Left renal pelvis (tissue), 4 donors: ENCODE measurements around the gene AAK1. TPM values are rescaled to one million over a fixed set of nuclear protein-coding genes. Genes with fewer than 3 reads are reported as not detected.
"Not testable (repeated sequence)": the region's sequence is repeated elsewhere in the genome, so short reads cannot be mapped to it uniquely, and the experiment has no call there.

ENCODE experiments used
- DNase-seq, 4 donors: peaks; one replicate each; pipeline ENCODE4 v3.0.0-alpha.2; 2013; ENCODE audit warnings: low read depth in 4 of 4, low spot score in 3 of 4
- polyA plus RNA-seq, 4 donors: library from polyadenylated mRNA; unstranded; fragments of 120-200 nt; gene quantifications; one replicate each; pipeline ENCODE4 v1.2.1, GENCODE V29; 2013; ENCODE audit not compliant: insufficient read length in 4 of 4

The AAK1 gene
- polyA plus RNA-seq: 10 to 100 TPM; 17.5 to 25.5 (median 23.5) TPM

DNA sequence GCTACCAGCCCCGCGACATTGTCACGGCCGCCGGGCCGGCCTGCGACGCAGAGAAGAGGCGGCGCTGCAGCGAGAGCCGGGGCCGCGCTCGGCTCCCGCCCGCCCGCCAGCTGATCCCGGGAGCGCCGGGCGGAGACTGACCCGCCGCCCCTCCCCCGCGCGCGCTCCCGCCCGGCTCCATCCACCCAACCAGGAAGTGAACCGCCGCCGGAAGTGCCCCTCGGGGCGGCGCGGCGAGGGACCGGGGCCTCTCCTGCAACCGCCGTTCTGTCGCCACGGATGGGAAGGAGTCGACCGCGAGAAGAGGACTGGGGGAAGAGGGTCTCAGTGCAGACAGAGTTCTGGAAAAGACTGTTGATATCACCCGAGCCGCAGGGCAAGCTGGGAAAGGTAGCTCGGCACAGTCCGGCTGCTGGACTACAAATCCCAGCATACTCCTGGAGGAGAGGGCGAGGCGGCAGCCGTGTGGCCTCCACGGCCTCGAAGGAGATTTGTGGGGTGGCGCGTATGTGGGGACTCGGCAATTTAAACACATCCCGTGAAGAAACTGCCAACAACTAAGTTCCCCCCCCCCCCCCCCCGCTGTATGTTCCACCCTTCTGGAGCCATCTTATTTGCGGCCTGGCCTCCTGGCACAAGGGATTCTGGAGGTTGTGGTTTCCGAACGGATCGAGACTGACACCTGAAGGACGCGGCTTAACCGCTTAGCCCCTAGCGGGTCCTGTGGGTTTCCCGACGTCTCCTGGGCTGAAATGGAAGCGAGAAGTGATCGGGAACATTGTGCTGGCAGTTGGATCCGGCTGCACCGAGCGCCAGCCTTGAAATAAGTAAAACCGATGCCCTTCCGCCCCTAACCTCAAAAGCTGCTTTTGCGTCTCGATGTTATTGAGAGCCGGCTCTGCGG, at the start of gene AAK1:
AAK1 (minus strand) TSS at position 138 of the 904 bp plus-strand sequence. CDS start 699 bp downstream, outside the sequence.
- DNase-seq: peak; percentile 82 to 87 (median 85)

DNA sequence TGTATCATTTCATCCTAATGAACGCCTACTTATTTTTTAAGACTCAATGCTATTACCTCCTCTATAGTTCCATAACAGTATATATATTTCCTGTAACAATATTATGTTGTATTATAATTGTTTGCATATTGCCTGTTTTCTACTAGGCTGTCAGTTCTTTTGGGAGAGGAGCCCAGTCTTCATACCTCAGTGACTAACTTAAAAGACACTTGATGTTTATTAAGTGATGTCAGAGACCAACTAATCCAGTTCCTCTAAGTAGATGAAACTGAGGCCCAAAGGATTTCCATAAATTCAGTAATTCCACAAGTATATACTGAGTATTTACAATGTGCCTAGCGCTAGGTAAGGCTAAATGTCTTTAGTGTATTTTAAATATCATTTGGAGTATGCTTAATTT, 48.9 kb upstream of the AAK1 start:
- DNase-seq: no peak

DNA sequence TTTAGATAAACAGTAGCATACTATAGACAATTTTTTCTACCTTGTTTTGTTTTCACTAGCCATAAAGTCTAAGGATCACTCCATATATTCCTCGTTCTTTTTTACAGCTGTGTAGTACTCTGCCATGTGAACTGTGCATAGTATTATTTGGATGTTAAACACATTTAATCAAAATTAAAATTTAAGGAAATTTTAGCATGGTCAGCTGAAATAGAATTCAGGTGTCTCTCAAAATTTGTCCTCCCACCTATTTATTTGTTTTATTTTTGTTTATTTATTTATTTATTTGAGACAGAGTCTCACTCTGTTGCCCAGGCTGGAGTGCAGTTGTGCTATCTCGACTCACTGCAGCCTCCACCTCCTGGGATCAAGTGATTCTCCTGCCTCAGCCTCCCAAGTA, 46.4 kb upstream of the AAK1 start:
- no peak for DNase-seq

DNA sequence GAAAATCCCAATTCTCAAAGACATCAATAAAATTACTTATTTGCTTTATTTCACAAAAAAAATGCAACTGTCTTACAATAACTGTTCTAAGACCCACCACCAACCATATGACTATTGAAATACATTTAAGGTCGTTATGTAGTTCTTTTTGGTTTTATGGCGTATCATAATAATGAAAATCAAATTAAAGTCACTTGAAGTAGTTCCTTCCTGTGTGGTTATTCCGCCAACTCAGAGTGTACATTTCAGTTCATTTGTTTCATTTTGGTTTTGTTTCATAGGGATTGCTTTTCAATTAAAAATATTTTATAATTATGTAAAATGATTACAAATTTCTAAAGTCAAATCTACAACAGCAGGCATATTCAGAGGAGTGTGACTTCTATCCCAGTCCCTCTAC, 45.9 kb upstream of the AAK1 start:
- DNase-seq: no peak

DNA sequence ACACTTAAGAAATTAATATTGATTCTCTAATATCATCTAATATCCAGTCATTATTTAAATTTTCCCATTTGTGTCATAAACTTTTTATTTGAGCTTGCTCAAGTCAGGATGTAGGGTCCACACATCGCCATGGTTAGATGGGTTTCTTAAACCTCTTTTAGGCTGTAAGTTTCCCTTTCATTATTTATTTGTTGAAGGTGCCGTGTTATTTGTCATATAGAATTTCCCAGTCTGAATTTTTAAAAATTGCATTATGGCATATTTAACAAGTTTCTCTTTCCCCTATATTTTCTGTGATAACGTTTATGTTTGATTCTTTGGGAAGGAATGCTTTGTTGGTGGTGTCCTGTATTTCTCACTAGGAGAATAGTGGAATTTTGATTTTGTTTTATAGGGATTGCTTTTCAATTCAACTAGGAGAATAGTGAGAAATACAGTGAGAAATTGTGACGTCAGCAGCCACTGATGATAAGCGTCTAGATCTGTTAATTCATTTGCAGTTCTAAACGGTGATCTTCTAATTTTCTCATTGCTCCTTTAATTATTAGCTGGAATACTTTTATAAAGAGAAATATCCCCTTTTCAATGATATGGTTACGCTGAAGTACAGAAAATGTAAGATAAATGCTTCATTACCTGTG, 44.6 kb upstream of the AAK1 start:
- DNase-seq: no peak

DNA sequence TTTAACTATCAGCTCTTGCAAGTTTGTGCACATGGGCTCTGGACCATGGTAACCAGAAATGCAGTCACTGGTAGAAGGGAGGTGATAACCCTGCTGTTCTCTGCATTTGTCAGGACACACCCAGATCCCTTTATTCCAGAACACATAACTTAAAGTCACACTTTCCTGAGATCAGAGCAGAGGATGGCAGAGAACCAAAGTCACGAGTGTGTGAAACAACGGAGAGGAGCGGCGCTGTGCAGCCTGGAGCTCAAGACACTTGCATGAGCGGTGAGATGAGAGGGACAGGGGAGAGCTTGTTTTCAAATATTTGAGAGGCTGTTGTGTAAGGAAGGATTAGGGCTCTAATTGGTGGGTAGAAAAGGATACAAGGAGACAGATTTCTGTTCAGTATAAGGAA, 43.3 kb upstream of the AAK1 start:
- no peak for DNase-seq

DNA sequence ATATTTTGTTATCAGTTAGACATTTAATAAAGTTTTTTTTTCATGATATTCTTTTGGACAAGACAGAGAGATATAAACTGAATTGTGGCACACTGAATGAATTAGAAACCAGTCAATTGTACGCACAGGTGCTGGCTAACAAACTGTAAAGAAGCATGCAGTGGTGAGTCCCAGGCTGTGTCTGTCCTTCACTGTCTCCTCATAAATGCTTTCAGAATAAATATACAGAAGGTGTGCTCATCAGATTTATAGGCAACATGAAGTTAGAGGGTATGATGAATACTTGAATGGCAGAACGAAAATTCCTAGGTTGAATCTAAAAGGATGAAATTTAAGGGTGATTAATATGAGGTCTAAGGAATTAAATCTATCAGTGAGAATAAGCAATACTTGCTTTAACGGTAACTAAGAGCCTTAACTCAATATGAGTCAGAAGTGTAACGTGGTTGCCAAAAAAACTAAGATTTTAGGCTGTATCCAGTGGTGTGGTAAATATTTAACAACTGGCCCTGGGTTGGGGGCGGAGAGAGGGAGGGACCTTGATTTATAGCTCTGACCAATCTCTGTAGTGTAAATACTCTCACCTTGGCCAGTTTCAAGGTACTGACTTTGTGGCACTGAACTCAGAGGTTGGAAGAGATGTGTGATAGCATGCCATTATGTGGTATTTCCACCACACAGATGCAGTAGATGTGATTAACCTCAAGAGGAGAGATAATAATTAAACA, 41.9 kb upstream of the AAK1 start:
- DNase-seq: no peak

DNA sequence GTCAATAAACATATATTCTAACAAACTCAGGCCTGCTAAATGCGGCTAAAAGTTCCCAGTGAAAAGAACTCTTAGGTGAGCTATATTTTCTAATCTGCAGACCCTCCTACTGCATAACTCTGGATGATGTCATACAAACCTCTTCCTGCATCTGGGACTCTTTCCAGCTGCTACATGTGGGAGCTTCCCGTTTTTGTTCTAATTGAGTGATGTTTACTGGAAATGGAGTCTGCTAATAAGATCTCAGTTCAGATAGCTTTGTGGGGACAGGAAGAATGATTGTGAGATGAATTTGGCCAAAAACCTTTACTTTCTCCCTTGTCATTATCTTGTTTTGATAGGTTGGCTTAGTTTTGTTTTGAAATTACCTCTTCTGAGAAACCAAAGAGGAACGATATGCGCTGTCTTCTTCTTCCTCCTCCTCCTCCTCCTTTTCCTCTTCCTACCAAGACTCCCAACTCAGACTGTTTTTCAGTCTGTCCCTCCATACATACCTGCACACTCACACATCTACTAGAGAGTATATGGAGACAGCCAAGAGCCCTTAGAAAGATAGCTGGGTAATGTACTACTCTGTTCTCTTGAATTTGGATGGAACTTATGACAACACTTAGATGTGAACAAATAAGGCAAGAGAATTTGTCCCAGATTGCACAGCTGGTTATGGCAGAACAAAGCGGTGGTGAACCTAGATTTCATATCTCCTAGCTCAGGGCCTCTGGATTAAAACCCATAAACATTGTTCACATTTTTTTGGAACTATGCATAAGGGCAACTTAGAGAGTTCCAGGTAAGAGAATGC, 39.8 kb upstream of the AAK1 start:
- DNase-seq: peak; percentile 44 to 67 (median 61)

DNA sequence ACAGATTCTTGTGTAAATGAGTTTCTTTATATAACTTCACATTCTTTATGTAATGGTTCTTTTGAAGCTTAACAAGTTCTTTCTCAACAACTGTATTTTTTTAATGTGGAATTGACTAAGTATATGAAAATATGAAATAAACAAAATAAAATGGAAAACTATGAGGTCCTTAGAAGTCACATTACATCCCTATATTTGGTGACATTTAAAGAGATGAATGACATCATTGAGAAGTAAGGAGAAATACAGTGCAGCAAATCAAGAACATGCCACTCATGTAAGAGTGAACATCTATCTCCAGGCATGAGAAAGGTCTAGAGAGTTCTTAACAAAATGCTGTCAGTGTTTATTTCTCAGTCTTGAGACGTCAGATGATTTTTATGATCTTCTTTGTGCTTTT, 39.0 kb upstream of the AAK1 start:
- DNase-seq: no peak

DNA sequence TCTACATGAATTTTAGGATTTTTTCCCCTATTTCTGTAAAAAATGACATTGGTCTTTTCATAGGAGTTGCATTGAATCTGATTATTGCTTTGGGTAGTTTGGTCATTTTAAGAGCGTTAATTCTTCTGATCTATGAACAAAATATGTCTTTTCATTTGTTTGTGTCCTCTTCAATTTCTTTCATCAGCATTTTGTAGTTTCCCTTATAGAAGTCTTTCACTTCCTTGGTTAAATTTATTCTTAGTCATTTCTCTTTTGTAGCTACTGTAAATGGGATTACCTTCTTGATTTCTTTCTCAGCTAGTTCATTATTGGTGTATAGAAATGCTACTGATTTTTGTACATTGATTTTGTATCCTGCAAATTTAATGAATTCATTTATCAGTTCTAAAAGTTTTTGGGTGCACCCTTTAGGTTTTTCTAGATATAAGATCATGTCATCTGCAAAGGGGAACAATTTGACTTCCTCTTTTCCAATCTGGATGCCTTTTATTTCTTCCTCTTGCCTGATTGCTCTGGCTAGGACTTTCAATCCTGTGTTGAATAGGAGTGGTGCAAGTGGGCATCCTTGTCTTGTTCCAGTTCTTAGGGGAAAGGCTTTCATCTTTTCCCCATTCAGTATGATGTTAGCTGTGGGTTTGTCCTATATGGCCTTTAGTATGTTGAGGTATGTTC, 36.6 kb upstream of the AAK1 start:
- no peak for DNase-seq

DNA sequence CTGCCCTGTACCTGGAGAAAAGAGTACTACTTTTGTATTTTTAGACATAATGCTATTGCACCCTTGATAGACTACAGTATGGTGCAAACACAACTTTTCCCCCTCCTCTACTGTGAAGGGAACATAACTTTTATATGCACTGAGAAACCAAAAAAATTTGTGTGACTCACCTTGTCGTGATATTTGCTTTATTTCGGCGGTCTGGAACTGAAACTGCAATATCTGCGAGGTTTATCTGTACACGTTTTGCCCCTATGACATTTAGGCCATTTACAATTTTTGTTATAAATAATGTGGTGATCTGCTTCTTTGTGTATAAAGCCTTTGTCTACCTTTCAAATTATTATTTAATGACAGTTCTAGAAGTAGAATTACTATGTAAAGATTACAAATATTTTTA, 34.4 kb upstream of the AAK1 start:
- no peak for DNase-seq

DNA sequence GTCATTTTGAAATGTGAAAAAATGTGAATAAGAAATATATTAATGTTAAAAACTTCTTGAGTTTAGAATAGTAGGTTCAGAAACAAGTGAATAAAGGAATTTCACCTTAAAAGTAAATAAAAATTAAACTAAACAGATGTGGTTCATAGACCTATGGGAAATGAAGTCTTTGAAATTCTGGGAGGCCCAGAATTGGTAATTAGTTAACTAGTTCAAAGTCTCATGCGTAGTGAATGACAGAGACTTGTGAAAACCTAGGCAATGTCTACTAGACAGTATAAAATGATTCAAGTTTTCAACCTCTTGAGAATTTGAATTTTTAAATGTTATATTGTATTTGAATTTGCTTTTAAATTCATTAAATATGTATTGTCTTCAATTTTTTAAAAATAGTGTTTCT, 32.6 kb upstream of the AAK1 start:
- DNase-seq: no peak

DNA sequence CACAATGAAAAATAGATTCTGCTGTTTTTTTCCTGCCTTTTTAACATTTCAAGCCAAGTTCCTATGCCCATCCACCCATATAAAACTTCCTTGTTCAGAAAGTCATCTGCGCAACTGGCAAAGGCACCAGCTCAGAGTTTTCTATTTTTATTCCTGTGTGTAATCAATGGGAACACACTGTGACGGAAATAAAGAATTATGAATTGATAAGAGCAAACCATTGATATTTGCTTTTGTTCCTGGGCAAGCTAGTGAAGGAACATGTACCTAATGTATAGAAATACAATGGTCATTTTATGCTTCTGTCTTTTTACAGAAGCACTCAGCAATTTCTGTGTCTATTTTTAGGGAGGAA, 30.8 kb upstream of the AAK1 start:
- no peak for DNase-seq

DNA sequence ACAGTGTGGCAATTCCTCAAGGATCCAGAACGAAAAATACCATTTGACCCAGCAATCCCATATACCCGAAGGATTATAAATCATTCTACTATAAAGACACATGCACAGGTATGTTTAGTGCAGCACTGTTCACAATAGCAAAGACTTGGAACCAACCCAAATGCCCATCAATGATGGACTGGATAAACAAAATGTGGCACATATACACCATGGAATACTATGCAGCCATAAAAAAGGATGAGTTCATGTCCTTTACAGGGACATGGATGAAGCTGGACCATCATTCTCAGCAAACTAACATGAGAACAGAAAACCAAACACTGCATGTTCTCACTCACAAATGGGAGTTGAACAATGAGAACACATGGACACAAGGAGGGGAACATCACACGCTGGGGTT, 29.6 kb upstream of the AAK1 start:
- DNase-seq: not testable (repeated sequence)

DNA sequence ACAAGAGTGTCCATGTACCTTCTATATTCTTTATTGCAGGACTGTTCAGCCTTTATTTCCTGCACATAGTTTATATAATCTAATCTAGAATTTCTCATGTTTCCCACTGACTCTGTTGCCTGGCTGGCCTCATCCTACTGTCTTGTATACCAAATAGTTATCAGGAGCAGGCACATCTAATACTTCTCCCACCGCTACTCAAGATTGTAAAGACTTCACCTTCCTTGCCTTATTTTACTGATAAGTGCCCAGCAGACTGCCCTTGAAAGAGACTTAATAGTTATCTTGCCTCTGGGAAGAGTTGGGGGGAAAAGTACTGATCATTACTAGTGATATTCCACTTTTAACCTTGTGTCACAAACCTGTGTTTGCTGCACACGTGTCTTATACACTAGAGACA, 26.1 kb upstream of the AAK1 start:
- DNase-seq: no peak

DNA sequence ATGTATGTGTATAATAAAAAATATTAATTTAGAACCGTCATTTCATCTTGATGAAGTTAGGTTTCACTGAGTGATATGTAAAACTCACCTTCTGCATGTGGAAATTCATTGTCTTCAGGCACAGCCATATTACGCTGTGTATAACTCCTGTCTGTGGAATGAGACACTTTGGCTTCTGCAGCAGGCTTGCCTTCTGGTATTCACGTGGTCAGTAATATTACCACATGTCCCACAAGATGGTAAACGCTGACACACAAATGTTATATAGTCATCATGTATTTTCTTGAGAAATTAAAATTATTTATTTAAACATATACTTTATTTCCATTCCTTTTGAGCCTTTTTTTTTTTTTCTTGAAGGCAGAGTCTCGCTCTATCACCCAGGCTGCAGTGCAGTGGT, 25.1 kb upstream of the AAK1 start:
- DNase-seq: no peak

DNA sequence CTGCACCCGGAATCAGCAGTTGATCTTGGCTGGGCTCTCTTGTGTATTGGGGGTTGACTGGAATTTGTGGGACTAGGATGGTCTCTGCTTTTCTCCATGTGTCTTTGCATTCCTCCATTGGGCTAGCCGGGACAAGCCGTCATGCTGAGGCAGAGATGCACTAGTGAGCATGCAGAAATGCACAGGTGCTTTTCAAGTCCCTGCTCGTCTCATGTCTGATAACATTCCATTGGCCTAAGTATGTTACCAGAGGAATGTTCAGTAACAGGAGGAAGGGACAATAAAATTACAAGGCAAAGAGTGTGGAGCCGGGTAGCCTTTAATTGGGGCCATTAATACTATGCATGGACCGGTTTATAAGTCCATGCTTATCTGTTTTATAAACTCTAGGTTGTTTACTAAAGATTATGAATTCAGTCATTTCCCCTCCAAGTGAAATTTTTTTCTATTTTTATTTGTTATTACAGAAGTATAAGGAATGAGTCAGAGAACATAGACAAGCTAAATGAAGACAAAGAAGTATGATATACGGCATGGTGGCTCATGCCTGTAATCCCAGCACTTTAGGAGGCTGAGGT, 24.4 kb upstream of the AAK1 start:
- DNase-seq: no peak

DNA sequence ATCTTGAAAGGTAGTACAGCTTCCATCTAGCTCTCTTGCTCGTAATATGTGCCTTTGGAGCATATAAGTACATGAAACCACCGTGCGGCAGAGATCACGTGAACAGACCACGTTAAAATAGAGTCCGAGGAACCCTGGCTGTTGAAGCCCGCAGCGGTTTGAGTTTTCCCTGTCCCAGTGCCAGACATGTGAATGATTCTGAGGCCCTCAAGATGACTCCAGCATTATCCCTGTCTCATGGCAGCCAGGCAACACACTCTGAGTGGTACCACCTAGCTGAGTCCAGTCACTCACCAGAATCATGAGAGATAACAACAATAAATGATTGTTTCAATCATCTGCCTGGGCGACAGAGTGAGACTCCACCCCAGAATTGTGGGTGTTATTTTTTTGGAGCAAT, 21.6 kb upstream of the AAK1 start:
- DNase-seq: no peak

DNA sequence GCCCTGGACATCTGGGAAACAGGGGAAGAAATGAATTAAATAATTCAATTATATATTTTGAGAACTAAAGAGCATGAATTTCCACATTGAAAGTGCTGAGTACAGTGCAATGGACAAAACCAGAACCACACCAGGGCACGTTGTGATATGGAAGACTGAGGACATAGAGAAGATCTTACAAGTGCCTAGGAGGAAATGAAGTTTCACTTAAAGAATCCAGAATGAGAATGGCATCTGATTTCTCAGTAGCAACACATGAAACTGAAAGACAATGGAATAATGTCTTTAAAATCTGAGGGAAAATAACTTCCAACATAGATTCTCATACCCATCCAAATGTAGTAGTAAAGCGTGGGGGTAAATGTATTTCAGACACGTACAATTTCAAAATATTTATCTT, 20.3 kb upstream of the AAK1 start:
- no peak for DNase-seq

DNA sequence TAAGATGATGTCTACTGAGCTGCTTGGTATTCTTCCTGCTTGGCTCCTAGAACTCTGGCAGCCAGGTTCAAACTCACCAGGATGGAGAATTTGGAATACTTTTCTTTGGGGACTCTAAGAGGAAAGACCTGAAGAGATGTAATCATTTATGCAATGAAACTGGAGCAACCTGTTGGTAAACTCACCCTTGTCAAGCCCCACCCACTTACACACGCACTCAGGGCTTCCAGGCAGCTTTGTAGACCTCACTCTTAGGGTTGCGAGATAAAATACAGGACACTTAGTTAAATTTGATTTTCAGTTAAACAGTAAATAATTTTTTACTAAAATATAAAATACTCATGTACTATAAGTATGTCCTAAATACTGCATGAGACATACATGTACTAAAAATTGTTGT, 19.0 kb upstream of the AAK1 start:
- not testable (repeated sequence) for DNase-seq
